ENCODE data around the gene HORMAD1.
A peak's percentile ranks its signal among the peaks of the same experiment; 100 is the strongest.

HORMAD1 gene

DNA sequence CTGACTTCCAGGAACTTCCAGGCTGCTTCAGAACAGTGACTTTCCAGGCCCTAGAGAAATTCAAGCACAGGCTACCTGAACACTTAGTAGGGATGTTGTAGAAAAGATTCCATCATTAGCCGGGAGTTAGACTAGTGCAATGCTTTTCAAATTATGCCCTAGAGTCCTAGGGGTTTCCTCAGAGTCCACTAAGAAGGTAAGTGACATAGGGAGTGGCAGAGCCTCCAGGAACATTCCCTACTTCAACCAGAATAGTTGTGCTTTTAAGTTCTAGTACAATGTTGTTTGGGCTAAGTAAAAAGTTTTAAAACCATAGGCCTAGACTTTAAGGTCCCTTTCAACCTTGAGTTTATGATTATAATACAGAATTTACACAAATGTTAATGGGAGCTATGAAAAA, 14.6 kb downstream of the HORMAD1 start:
- Histone ChIP-seq H4K20me1 (ENCODE audit: insufficient read depth) (no peaks in the 10 kb centered on the region), H3K4me2 (no peak overlapping the region), H3K9ac (no peak overlapping the region), H3K79me2 (ENCODE audit: insufficient read depth, low read depth) (no peaks in the 10 kb centered on the region), H3K27me3 (ENCODE audit: insufficient read depth, low read depth) (no peaks in the 10 kb centered on the region), H3K4me3 (IDR thresholded peaks at IDR 0.05; ENCODE audit: insufficient read depth, low read depth, low read length) (no peak overlapping the region), H3K36me3 (ENCODE audit: insufficient read depth) (no peaks in the 10 kb centered on the region), H3K27ac (no peak overlapping the region), H2AFZ (ENCODE audit: low read depth) (no peak overlapping the region), H3K4me1 (ENCODE audit: low read depth, poor library complexity, severe bottlenecking) (peaks cover 19% of the 10 kb centered on the region)
- TF ChIP-seq, protein P1, sequence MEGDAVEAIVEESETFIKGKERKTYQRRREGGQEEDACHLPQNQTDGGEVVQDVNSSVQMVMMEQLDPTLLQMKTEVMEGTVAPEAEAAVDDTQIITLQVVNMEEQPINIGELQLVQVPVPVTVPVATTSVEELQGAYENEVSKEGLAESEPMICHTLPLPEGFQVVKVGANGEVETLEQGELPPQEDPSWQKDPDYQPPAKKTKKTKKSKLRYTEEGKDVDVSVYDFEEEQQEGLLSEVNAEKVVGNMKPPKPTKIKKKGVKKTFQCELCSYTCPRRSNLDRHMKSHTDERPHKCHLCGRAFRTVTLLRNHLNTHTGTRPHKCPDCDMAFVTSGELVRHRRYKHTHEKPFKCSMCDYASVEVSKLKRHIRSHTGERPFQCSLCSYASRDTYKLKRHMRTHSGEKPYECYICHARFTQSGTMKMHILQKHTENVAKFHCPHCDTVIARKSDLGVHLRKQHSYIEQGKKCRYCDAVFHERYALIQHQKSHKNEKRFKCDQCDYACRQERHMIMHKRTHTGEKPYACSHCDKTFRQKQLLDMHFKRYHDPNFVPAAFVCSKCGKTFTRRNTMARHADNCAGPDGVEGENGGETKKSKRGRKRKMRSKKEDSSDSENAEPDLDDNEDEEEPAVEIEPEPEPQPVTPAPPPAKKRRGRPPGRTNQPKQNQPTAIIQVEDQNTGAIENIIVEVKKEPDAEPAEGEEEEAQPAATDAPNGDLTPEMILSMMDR (conservative IDR thresholded peaks at IDR 0.05; ENCODE audit: low read depth, low read length): no peak

DNA sequence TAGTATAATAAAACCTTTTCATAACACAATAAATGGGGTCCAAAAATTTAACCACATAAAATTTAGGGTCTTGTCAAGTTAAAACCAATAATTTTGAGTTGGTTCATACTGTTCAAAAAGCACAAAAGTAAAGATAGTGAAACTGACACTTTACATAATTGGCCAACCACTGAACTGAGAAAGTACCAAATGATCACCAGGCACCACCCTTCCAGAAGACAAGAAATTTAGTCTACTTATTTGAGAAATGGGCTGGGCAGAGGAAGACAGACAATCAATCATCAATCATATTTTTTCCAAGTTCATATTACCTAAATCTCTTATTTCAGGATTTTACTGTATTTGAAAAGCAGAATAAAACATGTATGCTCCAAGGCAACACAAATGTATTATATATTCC, 17.3 kb downstream of the HORMAD1 start:
- no peak overlapping the region for H2AFZ ChIP-seq (ENCODE audit: low read depth)
- H3K4me2 ChIP-seq: no peak overlapping the region
- H3K79me2 ChIP-seq (ENCODE audit: insufficient read depth, low read depth): no peaks in the 10 kb centered on the region
- H4K20me1 ChIP-seq (ENCODE audit: insufficient read depth): no peaks in the 10 kb centered on the region
- peaks cover 15% of the 10 kb centered on the region for H3K4me1 ChIP-seq (ENCODE audit: low read depth, poor library complexity, severe bottlenecking)
- no peaks in the 10 kb centered on the region for H3K27me3 ChIP-seq (ENCODE audit: insufficient read depth, low read depth)
- no peak overlapping the region for H3K9ac ChIP-seq
- H3K4me3 ChIP-seq (IDR thresholded peaks at IDR 0.05; ENCODE audit: insufficient read depth, low read depth, low read length): no peak overlapping the region
- no peak overlapping the region for H3K27ac ChIP-seq
- TF ChIP-seq, protein P1 (conservative IDR thresholded peaks at IDR 0.05; ENCODE audit: low read depth, low read length): no peak
- H3K36me3 ChIP-seq (ENCODE audit: insufficient read depth): no peaks in the 10 kb centered on the region

DNA sequence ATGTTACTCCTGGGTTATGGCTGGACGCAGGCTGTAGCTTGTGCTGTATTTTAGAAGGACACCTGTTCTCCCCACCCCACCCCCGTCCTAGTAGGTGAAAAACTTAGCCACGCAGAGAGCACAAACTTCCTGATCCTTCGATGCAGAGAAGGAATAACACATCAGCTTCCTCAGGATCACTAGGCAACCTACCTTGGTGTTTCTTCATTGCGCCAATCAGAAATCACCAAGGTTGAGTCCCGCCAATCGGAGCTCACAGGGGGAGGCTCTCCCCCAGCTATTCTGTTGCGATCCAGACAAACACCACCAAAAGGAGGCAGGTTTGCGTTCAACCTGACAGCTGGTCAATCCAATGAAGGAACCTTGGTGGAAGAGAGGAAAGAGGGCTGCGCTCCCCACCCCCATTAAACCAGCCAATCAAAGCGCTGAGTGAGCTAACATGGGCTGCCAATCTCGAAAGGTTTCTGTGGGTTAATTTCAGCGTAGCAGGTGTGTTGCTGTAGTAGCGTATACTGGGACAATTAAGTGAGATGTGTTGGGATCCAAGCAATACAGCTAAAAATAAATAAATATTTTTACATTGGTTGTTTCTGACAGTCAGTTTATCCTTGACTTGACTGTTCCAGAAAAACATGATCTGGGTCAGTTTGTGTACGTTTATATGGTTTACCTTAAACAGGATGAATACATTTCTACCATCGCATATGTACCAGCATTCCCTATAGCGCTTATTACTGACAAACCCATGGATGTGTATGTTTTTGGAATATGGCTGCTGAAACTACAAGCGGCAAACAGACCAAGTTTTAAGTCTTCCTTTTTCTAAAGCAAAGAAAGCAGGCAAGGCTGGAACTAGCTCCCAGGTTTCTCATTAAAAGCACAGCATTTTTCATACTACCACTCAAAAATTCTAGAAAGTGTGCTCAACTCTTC, 23.4 kb downstream of the HORMAD1 start, which contains the start of gene GOLPH3L:
Gene GOLPH3L (minus strand): TSS at position 160 of the 933 bp plus-strand sequence. CDS start 2,316 bp downstream, outside the sequence.
- H3K79me2 ChIP-seq (ENCODE audit: insufficient read depth, low read depth): peaks cover 13% of the 10 kb centered on the region
- H3K4me2 ChIP-seq: peak within 1 kb of the TSS; percentile 67
- H2AFZ ChIP-seq (ENCODE audit: low read depth): peak within 1 kb of the TSS; percentile 75

DNA sequence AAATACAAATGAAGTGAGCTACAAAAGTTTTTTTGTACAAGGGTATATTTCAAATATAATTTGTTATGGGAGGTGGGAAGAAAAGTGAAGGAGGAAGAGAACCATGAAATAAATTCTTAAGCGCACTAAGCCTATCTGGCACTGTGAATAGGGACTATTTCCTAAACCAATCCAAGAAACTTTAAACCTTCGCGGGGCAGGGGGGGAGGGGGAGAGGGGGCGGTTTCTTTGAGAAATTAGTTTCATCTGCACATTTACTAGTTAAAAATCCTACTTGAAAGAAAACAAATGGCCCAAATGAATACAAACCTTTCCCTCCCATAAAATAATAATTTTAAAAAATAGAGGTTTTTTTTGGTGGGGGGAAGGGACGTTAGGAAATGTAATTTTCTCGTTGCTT, 24.1 kb downstream of the HORMAD1 start:
- Histone ChIP-seq H2AFZ (ENCODE audit: low read depth) (peak overlapping the region; percentile 75), H3K27ac (peak overlapping the region; percentile 43), H3K36me3 (ENCODE audit: insufficient read depth) (peaks cover 2% of the 10 kb centered on the region; the same call in 1 of the 2 replicates), H3K4me3 (IDR thresholded peaks at IDR 0.05; ENCODE audit: insufficient read depth, low read depth, low read length) (peak overlapping the region; percentile 100), H3K27me3 (ENCODE audit: insufficient read depth, low read depth) (no peaks in the 10 kb centered on the region), H3K79me2 (ENCODE audit: insufficient read depth, low read depth) (peaks cover 13% of the 10 kb centered on the region), H4K20me1 (ENCODE audit: insufficient read depth) (no peaks in the 10 kb centered on the region), H3K9ac (peak overlapping the region; percentile 51), H3K4me2 (peak overlapping the region; percentile 66), H3K4me1 (ENCODE audit: low read depth, poor library complexity, severe bottlenecking) (peaks cover 25% of the 10 kb centered on the region)
- TF ChIP-seq, protein P1 (conservative IDR thresholded peaks at IDR 0.05; ENCODE audit: low read depth, low read length): no peak

More for the DNA sequence above, 23.4 kb downstream of the HORMAD1 start, which contains the start of gene GOLPH3L:
- Histone ChIP-seq H3K9ac (peak within 1 kb of the TSS; percentile 51), H3K27ac (peak within 1 kb of the TSS; percentile 43), H3K4me3 (IDR thresholded peaks at IDR 0.05; ENCODE audit: insufficient read depth, low read depth, low read length) (peak within 1 kb of the TSS; percentile 100), H3K36me3 (ENCODE audit: insufficient read depth) (no peaks in the 10 kb centered on the region; the same call in 1 of the 2 replicates), H4K20me1 (ENCODE audit: insufficient read depth) (no peaks in the 10 kb centered on the region), H3K4me1 (ENCODE audit: low read depth, poor library complexity, severe bottlenecking) (peaks cover 25% of the 10 kb centered on the region), H3K27me3 (ENCODE audit: insufficient read depth, low read depth) (no peaks in the 10 kb centered on the region)
- TF ChIP-seq, protein P1 (conservative IDR thresholded peaks at IDR 0.05; ENCODE audit: low read depth, low read length): peak; percentile 64
